NCI-H2107 treated with DMSO at 0.1 percent for 48 hours (cell line): Measurements from ENCODE around the gene ATG10.
"Not testable (repeated sequence)": the region's sequence is repeated elsewhere in the genome, so short reads cannot be mapped to it uniquely, and the experiment has no call there.

Experiments used
- DNase-seq: peaks from one replicate; lab custom pipeline; 2025; ENCODE audit not compliant: unreplicated experiment; lab: John Stamatoyannopoulos, UW

The ATG10 gene

DNA sequence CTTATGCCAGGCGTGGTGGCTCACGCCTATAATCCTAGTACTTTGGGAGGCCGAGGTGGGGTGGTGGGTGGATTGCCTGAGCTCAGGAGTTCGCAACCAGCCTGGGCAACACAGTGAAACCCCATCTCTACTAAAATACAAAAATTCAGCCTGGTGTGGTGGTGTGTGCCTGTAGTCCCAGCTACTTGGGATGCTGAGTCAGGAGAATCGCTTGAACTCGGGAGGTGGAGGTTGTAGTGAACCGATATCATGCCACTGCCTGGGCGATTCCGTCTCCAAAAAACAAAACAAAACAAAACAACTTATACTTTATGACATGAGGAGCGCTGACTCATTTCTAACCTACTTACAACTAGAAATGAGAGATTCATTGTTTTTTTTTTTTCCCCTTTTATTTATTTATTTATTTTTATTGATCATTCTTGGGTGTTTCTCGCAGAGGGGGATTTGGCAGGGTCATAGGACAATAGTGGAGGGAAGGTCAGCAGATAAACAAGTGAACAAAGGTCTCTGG is 10.4 kb downstream of the ATG10 start:
- not testable (repeated sequence) for DNase-seq

DNA sequence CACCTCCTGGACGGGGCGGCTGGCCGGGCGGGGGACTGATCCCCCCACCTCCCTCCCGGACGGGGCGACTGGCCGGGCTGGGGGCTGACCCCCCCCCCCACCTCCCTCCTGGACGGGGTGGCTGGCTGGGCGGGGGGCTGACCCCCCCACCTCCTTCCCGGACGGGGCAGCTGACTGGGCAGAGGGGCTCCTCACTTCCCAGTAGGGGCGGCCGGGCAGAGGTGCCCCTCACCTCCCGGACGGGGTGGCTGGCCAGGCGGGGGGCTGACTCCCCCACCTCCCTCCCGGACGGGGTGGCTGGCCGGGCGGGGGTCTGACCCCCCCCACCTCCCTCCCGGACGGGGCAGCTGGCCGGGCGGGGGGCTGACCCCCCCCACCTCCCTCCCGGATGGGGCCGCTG is 11.3 kb downstream of the ATG10 start:
- not testable (repeated sequence) for DNase-seq

DNA sequence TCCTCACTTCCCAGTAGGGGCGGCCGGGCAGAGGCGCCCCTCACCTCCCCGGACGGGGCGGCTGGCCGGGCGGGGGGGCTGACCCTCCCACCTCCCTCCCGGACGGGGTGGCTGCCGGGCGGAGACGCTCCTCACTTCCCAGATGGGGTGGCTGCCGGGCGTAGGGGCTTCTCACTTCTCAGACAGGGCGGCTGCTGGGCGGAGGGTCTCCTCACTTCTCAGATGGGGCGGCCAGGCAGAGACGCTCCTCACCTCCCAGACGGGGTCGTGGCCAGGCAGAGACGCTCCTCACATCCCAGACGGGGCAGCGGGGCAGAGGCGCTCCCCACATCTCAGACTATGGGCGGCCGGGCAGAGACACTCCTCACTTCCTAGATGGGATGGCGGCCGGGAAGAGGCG is 11.7 kb downstream of the ATG10 start:
- not testable (repeated sequence) for DNase-seq

DNA sequence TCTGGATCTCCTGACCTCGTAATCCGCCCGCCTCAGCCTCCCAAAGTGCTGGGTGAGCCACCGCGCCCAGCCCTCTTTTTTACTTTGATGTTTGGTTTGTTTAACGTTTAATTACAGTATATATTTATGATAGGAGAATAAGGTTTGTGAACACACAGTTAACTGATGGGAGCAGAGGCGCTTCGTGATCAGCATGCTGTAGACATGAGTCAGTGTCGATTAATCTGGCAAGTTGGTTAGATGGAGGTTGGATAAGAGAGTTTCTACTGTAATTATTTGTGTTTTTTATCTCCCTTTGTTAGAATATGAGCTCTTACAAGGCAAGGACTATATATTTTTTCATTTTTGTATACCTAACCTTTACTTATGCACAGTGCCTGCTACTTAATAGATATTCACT is 14.3 kb downstream of the ATG10 start:
- no peak for DNase-seq

DNA sequence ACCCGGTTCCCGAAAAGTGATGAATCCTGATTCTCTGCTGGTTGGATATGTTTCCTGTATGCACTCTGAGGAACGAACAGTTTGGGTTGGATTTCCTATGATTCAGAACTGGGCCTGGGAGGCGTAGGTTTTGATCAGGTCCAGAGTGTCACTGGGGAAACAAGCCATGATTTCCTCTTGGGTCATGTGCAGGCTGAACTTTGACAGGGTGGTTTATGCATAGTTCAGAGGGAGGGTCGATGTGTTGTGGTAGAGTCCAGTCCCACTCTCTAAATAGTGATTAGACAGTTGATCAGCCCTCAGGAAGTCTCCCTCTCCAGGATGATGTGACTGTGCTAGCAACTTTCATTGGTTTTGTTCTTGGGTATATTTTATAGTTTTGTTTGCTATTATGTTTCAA is 17.4 kb downstream of the ATG10 start:
- DNase-seq, result no peak

DNA sequence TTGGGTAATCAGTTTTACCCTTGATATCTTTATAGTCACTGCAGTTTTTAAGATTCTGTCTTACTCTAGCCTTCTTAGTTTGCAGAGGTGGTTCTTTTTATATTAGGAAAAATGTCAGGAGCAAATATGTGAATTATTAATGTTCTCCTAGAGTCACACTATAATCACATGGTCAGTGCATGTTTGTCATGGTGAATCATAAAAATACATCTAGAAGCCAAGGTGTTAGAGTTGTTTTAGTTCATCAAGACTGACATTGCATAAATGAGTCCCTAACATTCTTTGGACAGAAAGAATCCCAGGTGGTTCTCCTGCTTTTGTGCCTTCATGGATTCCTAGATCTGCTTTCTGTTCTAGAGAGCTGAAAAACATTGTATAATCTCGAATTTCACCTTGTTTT is 22.9 kb downstream of the ATG10 start:
- no peak for DNase-seq

DNA sequence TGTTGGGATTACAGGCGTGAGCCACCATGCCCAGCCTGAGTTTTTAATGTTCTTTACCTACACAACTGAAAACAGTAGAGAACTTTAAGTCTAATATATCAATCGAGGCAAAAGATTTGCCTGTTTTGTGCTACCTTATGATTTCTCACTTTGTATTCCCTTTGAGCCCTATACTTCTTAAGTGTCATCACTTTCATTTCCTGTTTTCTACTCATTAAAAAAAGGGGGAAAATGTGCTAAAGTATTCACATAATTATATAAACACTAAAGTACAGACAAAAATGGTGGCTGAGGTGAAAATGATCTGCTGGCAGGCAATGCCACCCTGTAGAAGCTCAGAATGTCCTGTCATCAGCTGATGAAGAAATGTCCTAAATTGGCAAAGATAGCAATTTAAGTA is 23.6 kb downstream of the ATG10 start:
- DNase-seq, result no peak

DNA sequence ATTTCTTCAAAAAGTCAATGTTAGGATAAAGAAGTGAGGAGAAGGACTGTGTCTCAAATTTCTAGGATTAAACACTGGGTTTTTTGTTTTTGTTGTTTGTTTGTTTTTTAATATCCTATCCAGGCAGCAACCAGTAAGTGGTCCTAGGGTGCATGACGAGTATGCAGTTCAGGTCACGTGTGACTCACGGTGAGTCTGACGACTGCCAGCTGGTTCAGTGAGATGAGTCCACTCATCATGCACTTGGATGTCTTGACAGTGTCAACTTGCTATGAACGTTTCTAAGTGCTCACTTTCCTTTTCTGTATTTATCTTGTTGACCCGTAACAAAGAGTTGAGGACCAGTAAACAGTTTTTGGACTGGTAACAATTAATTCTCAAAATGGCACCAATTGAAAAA is 32.7 kb downstream of the ATG10 start:
- no peak for DNase-seq

DNA sequence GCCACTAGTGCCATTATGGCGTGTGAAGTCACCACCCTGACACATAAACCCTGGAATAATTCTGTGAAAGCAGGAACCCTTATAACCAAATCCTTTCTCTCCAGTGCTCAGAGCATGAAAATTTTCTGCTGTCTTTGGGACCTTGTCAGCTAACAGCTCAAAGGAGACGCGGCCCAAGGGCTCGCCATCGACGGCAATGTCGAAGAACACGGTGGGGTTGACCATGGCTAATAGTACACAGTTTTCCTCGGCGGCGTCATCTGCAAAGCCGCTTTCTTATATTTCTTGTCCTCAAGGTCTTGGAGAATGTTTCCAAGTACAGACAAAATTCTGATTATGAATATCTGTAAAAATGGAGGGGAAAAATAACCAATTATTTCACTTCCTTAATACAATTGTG is 38.0 kb downstream of the ATG10 start:
- not testable (repeated sequence) for DNase-seq

DNA sequence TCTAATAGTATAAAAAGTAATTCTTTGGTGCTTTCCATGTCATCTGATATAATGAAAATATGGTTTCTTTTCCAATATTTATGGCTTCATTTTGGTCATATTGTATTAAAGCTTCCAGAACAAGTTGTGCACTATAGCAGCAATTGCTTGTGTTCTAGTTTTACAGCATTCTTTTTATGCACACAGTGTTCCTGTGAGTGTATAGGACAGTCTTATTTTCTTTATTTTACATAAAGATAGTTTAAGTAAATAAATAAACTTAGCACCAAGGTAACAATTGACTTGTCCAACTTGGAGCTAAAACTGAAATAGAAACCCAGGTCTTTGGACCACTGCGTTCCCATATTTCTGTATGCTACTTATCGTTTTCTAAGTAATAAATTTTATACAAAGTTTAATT is 38.9 kb downstream of the ATG10 start:
- no peak for DNase-seq

DNA sequence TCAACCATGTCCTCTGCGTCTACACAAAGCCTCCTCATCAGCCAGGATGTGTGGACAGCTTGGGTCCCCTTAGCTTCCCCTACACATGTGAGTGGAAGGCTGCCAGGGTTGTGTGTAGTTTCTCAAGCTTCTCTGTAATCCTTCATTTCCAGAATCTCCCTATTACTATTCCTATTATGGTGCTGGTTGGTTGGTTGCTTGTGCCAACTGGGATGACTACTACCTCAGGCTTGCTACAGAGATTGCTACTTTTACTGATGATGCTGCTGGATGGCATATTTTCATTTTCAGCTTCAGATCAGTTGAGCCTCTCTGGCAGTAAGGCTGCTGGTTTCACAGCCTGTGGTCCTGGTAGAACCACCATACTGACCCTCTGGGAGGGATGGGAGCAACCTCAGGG is 39.9 kb downstream of the ATG10 start:
- no peak for DNase-seq

DNA sequence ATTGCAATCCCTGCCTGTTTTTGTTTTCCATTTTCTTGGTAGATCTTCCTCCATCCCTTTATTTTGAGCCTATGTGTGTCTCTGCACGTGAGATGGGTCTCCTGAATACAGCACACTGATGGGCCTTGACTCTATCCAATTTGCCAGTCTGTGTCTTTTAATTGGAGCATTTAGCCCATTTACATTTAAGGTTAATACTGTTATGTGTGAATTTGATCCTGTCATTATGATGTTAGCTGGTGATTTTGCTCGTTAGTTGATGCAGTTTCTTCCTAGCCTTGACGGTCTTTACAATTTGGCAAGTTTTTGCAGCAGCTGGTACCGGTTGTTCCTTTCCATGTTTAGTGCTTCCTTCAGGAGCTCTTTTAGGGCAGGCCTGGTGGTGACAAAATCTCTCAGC is 42.8 kb downstream of the ATG10 start:
- not testable (repeated sequence) for DNase-seq

DNA sequence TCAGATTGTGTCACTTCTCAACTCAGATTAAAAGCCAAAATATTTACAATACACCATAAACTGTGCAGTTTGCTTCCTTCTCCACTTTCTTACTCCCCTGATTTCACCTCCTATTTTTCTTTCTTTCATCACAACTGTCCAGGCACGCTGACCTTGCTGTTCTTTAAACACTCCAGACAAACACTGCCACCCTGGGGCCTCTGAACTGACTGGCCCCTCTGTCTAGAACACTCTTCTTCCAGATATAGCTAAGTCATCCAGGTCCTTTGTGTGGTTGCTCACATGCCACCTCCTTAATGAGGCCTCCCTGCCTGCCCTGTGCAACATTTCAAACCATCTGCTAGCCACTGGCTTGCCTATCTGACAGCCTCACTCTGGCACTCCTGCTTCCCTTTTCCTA is 46.6 kb downstream of the ATG10 start:
- peak; percentile 30 for DNase-seq

DNA sequence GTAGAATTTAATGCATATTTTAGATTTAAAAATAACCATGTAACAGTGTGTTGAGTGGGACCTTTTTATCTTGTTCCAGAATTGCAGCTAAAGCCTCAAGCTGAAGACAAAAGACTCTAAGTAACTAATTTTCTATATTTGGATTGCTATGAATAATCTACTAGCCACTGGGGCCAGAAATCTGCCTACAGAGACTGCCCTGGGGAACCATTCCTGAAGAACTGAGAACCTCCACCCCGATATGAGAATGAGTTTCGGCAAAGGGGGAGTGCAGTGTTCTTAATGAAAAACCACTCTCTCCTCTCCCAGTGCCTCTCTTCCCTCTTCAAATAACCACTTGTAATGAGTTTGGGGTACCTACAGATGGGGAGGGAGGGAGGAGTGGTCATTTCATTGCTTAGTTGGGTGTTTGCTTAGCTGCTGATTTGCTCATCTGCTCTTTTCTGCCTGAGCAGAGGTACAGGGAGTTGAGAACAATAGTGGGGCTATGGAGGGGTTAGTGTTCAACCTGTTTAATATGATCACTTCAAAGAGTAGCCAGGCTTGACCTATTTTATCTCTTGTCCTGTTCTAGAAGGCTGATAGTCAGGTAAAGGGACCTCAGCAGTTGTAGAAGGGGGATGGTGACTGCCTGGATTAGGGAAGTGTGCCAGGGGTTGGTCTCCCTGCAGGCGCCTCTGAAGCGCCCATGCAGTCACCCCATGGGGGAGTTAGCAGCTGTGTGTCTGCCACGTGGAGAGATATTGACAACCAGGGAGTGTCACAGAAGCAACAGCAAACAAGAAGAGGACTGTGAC is 47.7 kb downstream of the ATG10 start:
- peak; percentile 28 for DNase-seq

DNA sequence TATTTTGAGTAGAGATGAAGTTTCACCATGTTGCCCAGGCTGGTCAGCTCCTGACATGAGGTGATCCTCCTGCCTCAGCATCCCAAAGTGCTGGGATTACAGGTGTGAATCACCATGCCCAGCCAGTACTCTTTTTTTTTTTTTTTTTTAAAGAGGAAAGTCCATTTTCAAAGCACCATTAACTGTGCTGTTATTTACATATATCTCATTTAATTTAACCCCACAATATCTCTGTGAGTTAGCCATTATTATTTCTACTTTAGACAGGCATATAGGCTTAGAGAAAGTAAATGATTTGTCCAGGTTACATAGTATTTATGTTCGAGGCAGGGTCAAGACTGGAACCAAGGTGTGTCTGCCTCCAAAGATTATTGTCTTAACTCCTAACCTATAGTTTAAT is 50.7 kb downstream of the ATG10 start:
- DNase-seq, result no peak

DNA sequence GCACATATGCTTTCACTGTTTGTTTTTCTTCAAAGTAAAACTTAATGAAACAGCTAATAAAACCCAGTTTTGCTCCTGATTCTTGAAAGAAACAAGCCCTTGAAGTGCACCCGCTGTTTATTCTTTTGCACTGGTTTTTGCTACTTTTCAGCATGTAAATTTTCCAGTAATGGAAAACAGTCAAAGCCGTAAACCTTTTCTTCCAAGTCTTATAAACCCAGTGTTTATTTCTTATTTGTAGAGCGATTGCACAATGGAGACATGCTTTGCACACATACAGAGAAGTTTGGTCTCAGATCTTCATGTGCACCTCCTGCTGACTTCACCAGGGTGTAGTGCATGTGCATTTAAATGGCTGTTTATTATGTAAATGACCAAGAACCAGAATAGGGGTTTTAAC is 51.8 kb downstream of the ATG10 start:
- no peak for DNase-seq

DNA sequence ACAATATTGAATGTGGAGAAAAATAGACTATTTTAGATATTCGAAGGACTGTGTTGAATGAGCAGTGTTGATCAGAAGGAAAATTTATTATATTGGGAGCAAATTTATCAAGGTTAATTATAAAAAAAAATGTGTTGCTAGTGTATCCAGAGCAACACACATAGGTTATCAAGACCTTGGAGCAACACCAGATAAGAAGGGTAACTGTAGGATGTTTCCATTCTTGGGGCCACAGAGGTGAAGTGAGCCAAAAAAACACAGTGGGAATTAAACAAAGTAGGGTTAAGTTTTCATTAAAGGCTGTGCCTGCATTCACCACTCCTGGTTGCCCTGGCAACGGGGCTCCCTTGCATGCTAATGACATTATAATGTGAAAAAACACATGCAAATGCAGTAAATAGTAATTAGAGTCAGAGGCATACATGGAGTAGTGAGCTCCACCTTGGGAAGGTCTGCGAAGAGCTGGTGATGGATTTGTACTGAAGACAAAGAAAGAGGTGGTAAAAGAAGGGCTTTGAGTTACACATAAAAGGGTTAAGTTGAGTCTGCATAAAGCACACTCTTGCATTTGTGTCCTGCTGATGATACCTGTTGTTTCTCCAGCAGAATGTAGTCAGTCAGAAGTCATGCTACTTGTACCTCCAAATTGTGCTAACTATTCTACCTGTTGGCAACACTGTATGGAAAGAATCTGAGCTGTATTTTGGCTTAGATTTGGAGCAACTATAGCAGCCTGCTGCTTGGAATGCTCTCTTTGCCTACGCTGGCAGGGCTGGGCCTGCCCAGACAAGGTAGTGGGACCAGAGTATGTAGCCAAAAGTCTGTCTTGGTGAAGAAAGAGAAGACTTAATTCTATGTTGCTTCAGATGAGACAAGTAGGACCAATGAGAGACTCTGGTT is 59.6 kb downstream of the ATG10 start:
- no peak for DNase-seq

DNA sequence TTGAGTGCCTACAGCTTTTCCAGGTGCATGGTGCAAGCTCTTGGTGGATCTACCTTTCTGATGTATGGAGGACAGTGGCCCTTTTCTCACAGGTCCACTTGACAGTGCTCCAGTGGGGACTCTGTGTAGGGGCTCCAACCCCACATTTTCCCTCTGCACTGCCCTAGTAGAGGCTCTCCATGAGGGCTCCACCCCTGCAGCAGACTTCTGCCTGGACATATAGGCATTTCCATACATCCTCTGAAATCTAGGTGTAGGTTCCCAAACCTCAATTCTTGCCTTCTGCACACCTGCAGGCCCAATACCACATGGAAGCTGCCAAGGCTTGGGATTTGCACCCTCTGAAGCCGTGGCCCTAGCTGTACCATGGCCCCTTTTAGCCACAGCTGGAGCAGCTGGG is 71.1 kb downstream of the ATG10 start:
- DNase-seq, result not testable (repeated sequence)

DNA sequence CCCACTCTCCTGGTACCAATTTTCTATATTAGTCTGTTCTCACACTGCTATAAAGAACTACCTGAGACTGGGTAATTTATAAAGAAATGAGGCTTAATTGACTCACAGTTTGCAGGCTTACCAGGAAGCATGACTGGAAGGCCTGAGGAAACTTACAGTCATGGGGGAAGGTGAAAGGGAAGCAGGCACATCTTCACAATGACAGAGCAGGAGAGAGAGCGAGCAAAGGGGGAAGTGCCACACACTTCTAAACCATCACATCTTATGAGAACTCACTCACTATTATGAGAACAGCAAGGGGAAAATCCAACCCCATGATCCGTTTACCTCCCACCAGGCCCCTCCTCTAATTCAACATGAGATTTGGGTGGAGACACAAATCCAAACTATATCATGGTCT is 72.2 kb downstream of the ATG10 start:
- DNase-seq, result no peak

DNA sequence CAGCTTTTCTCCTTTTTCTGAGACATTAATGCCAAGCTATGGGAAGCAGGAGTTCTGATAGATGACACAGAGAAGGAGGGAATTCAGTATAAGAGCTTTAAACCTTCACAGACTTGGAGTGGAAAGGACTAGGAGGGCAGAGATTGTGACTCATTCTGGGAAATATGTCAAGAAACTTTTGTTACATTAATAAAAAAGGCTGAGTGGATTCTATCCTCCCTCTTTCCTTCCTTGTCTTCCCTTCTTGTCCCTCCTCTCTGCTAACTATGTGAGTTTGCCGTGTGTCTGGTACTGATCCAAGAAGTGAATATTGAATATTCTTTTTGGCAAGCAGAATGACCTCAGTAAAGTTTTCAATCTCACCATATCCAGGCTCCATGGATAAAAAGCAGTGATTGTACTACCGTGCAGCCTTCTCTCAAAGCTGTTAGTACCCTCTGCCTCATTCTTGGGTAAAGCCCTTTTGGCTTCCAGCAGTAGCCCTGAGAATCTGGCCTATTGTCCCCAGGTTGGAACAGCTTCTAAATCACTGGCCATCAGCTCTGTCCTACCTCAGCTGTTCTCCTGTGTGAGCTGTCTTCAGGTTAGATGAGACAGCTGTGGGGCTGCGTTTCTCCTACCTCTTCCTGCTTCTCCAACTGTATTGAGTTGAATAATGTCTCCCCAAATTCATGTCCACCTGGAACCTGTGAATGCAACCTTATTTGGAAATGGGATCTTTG is 73.9 kb downstream of the ATG10 start:
- no peak for DNase-seq

DNA sequence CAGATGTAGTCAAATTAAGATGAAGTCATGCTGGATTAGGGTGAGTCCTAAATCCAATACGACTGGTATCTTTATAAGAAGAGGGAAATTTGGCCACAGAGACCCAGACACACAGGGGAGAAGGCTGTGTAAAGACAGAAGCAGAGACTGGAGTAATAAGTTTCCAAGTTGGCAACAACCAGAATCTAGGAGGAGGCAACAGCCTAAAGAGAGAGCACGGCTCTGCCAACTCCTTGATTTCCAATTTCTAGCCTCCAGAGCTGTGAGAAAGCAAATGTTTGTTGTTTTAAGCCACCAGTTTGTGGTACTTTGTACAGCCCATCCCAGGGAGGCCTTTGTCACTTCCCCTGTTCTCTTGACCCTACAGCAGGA is 74.4 kb downstream of the ATG10 start:
- no peak for DNase-seq
